Measurements from ENCODE around the gene PTGFR.

DNA sequence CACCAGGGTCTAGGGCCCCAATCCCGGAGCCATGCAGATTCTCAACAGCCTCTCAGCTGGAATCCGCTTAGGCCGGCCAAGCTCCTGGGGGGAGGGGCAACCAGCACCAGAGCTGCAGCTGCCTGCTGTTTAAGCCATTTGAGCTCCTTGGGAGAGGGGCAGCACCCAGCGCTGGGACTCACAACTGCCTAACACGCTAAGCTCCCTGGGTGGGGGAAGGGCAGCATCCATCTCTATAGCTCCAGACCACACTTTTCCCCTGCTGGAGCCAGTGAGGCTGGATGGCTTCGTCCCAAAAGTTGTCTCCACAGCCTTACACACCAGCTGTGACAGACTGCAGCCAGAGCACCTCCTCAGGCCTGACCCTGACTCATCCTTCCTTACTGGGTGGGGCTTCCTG, 6.9 kb upstream of the PTGFR start:
- TF ChIP-seq, protein P1, sequence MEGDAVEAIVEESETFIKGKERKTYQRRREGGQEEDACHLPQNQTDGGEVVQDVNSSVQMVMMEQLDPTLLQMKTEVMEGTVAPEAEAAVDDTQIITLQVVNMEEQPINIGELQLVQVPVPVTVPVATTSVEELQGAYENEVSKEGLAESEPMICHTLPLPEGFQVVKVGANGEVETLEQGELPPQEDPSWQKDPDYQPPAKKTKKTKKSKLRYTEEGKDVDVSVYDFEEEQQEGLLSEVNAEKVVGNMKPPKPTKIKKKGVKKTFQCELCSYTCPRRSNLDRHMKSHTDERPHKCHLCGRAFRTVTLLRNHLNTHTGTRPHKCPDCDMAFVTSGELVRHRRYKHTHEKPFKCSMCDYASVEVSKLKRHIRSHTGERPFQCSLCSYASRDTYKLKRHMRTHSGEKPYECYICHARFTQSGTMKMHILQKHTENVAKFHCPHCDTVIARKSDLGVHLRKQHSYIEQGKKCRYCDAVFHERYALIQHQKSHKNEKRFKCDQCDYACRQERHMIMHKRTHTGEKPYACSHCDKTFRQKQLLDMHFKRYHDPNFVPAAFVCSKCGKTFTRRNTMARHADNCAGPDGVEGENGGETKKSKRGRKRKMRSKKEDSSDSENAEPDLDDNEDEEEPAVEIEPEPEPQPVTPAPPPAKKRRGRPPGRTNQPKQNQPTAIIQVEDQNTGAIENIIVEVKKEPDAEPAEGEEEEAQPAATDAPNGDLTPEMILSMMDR (IDR thresholded peaks at IDR 0.05), result no peak
- TF ChIP-seq EP300 (IDR thresholded peaks at IDR 0.05) (no peak), POLR2A (IDR thresholded peaks at IDR 0.05) (no peak)

Measured in tibial nerve (tissue), 4 donors.